ENCODE measurements around the gene FBXL4.
"Not testable (repeated sequence)": the region's sequence is repeated elsewhere in the genome, so short reads cannot be mapped to it uniquely, and the experiment has no call there.

FBXL4 gene

DNA sequence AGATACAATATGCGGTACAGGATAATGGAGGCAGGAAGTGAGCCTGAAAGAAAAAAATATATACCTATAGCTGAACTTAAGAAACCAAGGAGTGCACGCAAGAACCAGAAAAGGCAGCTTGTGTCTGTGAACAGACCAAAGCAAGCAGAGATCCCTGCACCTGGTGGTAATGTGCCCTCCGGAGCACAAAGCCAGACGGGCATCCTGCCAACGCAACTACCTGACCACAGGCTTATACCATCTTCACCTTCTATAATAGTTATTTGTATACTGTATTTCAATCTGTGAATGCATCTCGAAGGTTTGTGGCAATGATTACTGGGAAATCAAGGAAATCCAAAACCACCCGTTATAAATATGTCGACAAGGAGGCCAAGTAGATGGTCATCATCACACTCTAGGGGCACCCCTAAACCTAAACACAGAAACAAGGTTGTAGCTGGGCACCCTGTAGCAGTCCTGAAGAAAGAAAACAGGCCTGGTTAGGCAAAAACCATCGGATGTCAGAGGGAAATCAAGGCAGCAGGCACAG lies 801 bp downstream of the FBXL4 start:
- H3K27ac ChIP-seq: peak overlapping the region; percentile 67
- DNase-seq (ENCODE audit: low read depth, low spot score): no peak

GRCh38 chr6:98946266-98946878 lies 1.4 kb downstream of the FBXL4 start:
- H3K27ac ChIP-seq: peak overlapping the region; percentile 67
- DNase-seq (ENCODE audit: low read depth, low spot score): no peak

DNA sequence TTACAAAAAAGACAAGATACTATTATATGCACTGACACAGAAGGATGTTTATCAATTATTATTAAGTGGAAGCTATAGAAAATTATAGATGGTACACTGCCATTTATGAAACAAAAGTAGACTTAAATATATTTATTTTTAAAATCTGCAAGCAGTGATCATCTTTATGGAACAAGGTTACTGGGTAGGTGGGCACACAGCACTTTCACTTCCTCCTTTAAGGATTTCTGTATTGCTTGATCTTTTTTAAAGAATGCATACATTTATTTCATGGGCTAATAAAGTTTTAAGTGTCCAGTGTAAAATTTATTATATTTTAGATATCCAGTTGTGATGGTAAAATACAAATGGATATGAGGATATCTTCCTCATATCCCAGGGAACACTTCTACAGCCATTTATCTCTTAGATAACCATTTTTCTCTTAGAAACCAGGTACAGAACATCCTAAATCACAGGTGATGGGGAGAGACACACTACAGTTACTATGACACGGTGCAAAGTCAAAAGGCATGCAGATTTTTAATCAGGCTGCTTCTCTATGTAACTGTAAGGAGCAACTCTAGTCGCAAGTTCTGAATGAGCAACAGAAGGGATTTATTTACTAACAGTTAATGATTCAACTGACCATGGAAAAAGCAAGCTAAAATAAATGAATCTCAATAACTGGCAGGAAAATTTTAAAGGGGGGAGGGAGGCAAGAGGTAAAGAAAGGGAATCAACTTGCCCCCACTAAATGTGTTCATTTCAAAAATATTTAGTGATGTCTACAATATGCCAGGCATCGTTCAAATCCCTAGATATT lies 2.2 kb downstream of the FBXL4 start:
- no peak overlapping the region for H3K27ac ChIP-seq
- DNase-seq (ENCODE audit: low read depth, low spot score): no peak

GRCh38 chr6:98944598-98945081 lies 3.1 kb downstream of the FBXL4 start:
- DNase-seq (ENCODE audit: low read depth, low spot score): no peak
- no peak overlapping the region for H3K27ac ChIP-seq

DNA sequence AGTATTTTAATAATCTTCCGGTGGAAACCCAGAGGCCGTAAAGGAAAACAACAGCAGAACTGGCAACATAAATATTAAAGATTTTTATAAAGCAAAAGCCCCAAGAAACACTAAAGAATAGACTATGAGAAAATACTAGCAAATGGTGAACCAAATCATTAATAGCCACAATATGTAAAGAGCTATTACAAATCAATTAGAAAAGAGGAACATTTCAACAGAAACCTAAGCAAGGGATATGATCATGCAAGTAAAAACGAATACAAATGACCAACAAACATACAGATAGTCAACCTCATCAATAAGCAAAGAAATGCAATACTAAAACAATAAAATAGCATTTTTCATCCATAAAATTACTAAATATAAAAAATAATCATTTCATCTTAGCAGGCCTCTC lies 3.6 kb downstream of the FBXL4 start:
- H3K27ac ChIP-seq: no peak overlapping the region
- no peak for DNase-seq (ENCODE audit: low read depth, low spot score)

GRCh38 chr6:98942263-98942803 lies 5.4 kb downstream of the FBXL4 start:
- no peak overlapping the region for H3K27ac ChIP-seq
- no peak for DNase-seq (ENCODE audit: low read depth, low spot score)

DNA sequence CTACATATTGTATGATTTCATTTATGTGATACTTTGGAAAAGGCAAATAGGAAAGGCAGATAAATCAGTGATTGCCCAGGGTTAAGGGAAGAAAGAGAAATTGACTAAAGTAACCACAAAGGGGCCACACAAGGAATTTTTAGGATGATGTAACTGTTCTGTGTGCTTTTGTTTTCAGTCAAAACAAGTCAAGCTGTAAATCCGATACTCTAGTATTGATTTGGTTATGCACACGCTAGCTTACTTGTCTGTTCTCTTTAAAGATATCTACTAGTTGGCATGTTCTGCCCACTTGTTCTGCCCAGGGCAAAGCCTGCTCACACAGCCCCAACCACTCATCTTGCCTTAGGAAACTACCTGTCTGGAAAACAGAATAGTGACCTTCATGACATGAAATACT lies 6.4 kb downstream of the FBXL4 start:
- H3K27ac ChIP-seq: no peak overlapping the region
- DNase-seq (ENCODE audit: low read depth, low spot score): no peak

DNA sequence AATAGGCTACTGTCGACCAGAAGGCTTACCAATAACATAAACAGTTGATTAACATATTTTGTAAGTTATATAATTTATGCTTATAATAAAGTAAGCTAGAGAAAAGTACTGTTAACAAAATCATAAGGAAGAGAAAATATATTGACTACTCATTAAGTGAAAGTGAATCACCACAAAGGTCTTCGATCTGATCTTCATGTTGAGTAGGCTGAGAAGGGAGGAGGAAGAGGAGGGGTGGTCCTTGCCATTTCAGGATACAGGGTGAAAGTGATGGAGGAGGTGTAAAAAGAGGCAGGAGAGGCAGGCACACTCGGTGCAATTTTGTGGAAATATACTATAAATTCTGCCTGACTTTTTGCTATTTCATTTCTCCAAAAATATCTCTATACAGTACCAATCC lies 10.4 kb downstream of the FBXL4 start:
- DNase-seq (ENCODE audit: low read depth, low spot score): no peak
- H3K27ac ChIP-seq: no peak overlapping the region

DNA sequence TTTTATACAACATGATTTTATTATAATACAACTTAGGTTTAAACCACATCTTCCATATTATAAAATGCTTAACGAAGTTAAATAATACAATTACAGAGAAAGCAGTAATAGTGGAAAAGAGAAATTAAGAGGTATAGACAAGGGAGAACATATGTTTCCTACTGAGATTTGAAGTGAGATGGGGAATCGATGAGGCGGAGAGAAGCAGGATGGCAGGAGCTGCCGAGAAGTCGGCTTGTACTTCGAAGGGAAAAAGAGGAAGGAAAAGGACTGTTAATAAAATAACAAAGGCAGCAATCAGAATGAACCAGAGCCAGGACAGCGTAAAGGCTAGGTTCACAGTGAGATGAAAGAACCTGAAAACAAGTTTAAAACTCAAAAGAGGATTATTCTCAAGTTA lies 15.4 kb downstream of the FBXL4 start:
- H3K27ac ChIP-seq: no peak overlapping the region
- no peak for DNase-seq (ENCODE audit: low read depth, low spot score)

GRCh38 chr6:98931696-98932095 lies 16.1 kb downstream of the FBXL4 start:
- no peak for DNase-seq (ENCODE audit: low read depth, low spot score)
- H3K27ac ChIP-seq: no peak overlapping the region

GRCh38 chr6:98929498-98930060 lies 18.2 kb downstream of the FBXL4 start:
- no peak for DNase-seq (ENCODE audit: low read depth, low spot score)
- H3K27ac ChIP-seq: no peak overlapping the region

DNA sequence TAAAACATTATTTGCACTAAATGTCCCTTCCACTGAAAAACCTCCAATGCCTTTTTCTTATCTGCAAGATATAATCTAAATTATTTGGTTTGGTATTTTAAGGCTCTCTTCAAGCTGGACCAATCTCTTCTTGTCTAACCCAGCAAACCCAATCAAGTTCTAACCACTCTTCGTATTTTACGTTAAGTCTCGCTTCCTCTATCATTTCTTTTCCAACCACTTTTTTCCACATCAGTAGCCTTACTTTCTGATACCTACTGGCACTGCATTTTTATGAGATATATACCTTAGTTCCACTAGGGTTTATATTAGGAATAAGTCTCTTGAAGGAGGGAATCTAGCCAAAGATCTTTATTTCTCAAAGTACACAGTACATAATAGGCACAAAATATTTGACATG lies 19.1 kb downstream of the FBXL4 start:
- DNase-seq (ENCODE audit: low read depth, low spot score): no peak
- H3K27ac ChIP-seq: no peak overlapping the region

DNA sequence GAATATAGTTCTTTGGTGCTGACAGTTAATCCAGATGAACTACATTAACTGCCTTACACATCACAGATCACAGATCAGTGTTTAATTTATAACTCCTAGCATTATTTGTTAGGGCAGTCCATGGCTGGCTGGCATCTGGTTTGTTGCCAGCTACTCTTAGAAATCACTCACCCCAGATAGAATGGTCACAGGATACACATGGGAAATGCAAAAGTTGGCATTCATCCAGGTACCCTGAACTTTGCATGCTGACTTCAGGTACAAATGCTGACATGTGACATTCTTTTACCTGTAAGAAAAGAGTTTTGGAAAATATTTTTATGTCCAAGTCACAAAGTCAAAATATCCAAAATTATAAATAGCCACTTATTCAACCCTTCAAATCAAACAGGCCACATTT lies 20.2 kb downstream of the FBXL4 start:
- no peak overlapping the region for H3K27ac ChIP-seq
- DNase-seq (ENCODE audit: low read depth, low spot score): no peak

GRCh38 chr6:98925831-98926230 lies 21.9 kb downstream of the FBXL4 start:
- H3K27ac ChIP-seq: no peak overlapping the region
- DNase-seq (ENCODE audit: low read depth, low spot score): no peak

- DNase-seq (ENCODE audit: low read depth, low spot score): no peak
Observed at GRCh38 chr6:98924647-98925046, 23.1 kb downstream of the FBXL4 start.

DNA sequence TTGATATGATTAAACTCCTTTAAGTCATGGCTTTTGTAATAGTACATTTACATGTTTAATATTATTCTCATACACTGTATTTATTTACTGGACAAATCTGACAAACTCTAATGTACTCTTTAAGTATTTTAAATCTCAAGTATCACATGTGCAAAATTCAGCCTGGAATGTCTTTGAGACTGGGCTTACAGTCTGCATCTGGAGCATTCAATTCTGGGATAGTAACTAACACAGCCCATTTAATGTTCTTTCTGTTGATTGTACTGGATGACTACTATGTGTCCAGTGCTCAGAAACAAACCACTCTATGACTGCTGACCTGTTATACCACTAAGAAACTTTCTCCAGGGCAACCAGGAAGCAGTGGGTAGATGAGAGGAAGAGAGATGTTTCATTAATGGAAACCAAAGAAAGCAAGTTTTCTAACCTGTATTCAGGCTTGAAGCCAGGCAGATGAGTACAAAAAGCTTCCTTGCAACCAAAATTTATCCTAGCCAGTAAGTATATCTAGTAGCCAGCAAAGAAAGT lies 26.8 kb downstream of the FBXL4 start:
- H3K27ac ChIP-seq: no peak overlapping the region
- DNase-seq (ENCODE audit: low read depth, low spot score): no peak

More at GRCh38 chr6:98924647-98925046, 23.1 kb downstream of the FBXL4 start:
- H3K27ac ChIP-seq: no peak overlapping the region

DNA sequence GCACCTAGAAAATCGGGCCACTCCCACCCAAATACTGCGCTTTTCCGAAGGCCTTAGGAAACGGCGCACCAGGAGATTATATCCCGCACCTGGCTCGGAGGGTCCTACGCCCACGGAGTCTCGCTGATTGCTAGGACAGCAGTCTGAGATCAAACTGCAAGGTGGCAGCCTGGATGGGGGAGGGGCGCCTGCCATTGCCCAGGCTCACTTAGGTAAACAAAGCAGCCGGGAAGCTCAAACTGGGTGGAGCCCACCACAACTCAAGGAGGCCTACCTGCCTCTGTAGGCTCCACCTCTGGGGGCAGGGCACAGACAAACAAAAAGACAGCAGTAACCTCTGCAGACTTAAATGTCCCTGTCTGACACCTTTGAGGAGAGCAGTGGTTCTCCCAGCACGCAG lies 36.8 kb downstream of the FBXL4 start:
- not testable (repeated sequence) for H3K27ac ChIP-seq; DNase-seq (ENCODE audit: low read depth, low spot score)

DNA sequence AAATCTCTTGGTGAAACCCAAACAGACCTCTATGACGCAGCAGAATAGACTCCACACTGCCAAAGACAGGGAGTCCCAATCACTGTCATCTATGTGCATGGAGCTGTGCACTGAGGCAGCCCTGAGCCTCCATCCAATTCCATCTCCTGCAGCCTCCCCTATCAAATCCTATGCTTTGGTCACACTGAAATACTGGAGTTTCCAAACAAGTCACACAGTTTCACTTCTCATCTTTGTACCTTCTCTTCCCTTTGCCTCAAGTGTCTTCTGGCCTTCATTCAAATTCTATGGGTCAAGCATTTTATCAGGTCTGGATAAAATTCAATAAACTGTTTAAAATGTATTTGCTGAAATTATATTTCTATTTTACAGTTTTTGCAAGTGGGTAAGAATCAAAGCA lies 38.5 kb downstream of the FBXL4 start:
- no peak overlapping the region for H3K27ac ChIP-seq
- no peak for DNase-seq (ENCODE audit: low read depth, low spot score)

DNA sequence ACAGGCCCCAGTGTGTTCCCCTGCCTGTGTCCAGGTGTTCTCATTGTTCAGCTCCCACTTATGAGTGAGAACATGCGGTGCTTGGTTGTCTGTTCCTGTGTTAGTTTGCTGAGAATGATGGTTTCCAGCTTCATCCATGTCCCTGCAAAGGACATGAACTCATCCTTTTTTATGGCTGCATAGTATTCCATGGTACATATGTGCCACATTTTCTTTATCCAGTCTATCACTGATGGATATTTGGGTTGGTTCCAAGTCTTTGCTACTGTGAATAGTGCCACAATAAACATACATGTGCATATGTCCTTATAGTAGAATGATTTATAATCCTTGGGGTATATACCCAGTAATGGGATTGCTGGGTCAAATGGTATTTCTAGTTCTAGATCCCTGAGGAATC lies 41.4 kb downstream of the FBXL4 start:
- not testable (repeated sequence) for H3K27ac ChIP-seq; DNase-seq (ENCODE audit: low read depth, low spot score)

DNA sequence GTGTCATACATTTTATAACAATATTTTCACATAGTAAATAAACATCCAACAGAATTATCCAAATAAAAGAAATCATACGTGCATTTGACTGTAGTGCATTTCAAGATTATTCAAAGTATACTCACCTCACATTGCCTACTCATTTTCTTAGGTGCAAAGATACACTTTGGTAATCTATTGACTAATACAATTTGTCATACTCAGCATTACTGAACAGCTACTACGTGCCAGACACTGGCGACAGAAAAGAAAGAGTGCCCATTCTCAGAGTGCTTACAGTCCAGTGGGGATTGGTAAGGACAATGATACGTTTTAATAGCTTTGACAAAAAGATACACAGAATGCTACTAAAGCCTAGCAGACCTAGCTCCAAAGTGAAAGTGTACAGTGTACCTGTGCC lies 42.0 kb downstream of the FBXL4 start:
- H3K27ac ChIP-seq: no peak overlapping the region
- no peak for DNase-seq (ENCODE audit: low read depth, low spot score)

- no peak for DNase-seq (ENCODE audit: low read depth, low spot score)
- H3K27ac ChIP-seq: no peak overlapping the region
Observed at GRCh38 chr6:98904096-98904495, 43.6 kb downstream of the FBXL4 start.

Data from epithelial cell of prostate (primary cell).